Measurements from ENCODE around the gene MACIR. TPM values are rescaled to one million over a fixed set of nuclear protein-coding genes. Genes with fewer than 3 reads are reported as not detected.

The MACIR gene
- total RNA-seq, 1 donor from 2014 or later = 8.4 TPM

DNA sequence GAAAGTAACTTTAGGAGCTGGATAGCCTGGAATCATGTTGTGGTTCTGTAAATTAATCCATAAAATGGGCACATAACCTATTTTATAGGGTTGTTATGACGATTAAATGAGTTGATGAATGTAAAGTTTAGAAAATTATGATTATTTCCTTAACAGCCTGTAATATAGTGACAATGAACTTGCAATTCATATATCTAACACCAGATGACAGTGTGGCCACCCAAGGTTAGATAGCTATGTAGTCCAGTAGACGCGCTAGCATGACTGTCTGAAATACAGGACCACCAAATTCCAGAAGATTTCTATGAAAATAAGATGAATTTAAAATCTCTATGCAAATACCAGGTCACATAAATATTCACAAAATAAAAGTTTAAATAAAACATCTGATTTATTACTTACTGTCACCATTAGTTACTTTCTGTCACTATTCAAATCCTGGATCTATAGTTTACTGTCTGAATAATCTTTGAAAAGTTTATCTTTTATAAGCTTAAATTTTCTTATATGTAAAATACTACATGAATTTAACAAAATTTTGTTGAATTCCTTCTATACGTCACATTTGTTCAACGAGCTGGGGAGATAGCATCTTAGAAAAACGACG, 26.1 kb upstream of the MACIR start:
- H3K4me3 Mint-ChIP-seq (ENCODE audit: unreplicated experiment) = no peak overlapping the region
- peaks cover 2% of the 10 kb centered on the region for H3K36me3 Mint-ChIP-seq (ENCODE audit: unreplicated experiment)
- H3K27me3 Mint-ChIP-seq (ENCODE audit: unreplicated experiment) = no peaks in the 10 kb centered on the region
- DNase-seq (ENCODE audit: extremely low spot score, unreplicated experiment) = no peak
- peak; percentile 71 for TF ChIP-seq CTCF (IDR thresholded peaks at IDR 0.05)
- no peak overlapping the region for H3K27ac Mint-ChIP-seq (ENCODE audit: unreplicated experiment)
- H3K9me3 Mint-ChIP-seq (ENCODE audit: unreplicated experiment) = peaks cover 9% of the 10 kb centered on the region
- H3K4me1 Mint-ChIP-seq (ENCODE audit: unreplicated experiment) = peaks cover 5% of the 10 kb centered on the region

GRCh38 chr5:103234239-103234975, 24.2 kb upstream of the MACIR start:
- no peak overlapping the region for H3K27ac Mint-ChIP-seq (ENCODE audit: unreplicated experiment)
- no peak for DNase-seq (ENCODE audit: extremely low spot score, unreplicated experiment)
- peaks cover 7% of the 10 kb centered on the region for H3K9me3 Mint-ChIP-seq (ENCODE audit: unreplicated experiment)
- peaks cover 5% of the 10 kb centered on the region for H3K4me1 Mint-ChIP-seq (ENCODE audit: unreplicated experiment)
- no peak for TF ChIP-seq CTCF (IDR thresholded peaks at IDR 0.05)
- no peaks in the 10 kb centered on the region for H3K36me3 Mint-ChIP-seq (ENCODE audit: unreplicated experiment)
- no peak overlapping the region for H3K4me3 Mint-ChIP-seq (ENCODE audit: unreplicated experiment)
- no peaks in the 10 kb centered on the region for H3K27me3 Mint-ChIP-seq (ENCODE audit: unreplicated experiment)

DNA sequence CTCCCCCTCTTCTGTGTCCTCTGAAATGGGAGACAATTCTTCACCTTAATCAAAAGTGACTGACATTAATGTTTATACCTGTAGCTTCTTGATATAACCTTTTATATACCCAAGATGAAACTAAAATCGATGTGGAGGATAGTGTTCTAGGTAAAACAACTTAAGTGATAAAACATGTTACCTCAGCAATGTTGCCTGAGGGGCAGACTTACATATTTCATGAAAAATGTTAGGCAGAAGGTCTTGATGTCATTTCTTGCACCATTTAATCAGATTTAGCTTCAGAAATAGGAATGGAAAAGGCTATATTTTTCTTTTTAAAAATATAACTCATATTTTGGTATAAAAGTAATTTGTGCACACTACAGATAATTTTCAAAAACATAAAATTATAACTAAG, 22.7 kb upstream of the MACIR start:
- no peak for TF ChIP-seq CTCF (IDR thresholded peaks at IDR 0.05)
- H3K4me3 Mint-ChIP-seq (ENCODE audit: unreplicated experiment) = no peak overlapping the region
- no peaks in the 10 kb centered on the region for H3K36me3 Mint-ChIP-seq (ENCODE audit: unreplicated experiment)
- H3K9me3 Mint-ChIP-seq (ENCODE audit: unreplicated experiment) = peaks cover 13% of the 10 kb centered on the region
- H3K4me1 Mint-ChIP-seq (ENCODE audit: unreplicated experiment) = peaks cover 5% of the 10 kb centered on the region
- no peak for DNase-seq (ENCODE audit: extremely low spot score, unreplicated experiment)
- no peaks in the 10 kb centered on the region for H3K27me3 Mint-ChIP-seq (ENCODE audit: unreplicated experiment)
- no peak overlapping the region for H3K27ac Mint-ChIP-seq (ENCODE audit: unreplicated experiment)

DNA sequence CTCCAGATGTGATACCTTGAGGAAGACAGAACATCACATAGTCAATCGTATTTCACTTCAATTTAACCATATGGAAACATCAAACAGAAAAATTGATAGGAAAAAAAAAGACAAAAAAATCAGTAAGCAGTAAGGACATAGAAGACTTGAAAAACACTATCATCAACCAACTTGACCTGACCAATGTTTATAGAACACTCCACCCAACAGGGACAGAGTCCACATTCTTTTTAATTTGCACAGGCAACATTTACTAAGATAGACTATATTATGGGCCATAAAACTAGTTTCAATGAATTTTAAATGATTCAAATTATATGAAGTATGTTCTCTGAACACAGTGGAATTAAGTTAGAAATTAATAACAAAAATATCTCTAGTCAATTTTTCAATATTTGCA, 20.8 kb upstream of the MACIR start:
- H3K4me1 Mint-ChIP-seq (ENCODE audit: unreplicated experiment) = peaks cover 5% of the 10 kb centered on the region
- no peaks in the 10 kb centered on the region for H3K27me3 Mint-ChIP-seq (ENCODE audit: unreplicated experiment)
- H3K27ac Mint-ChIP-seq (ENCODE audit: unreplicated experiment) = no peak overlapping the region
- TF ChIP-seq CTCF (IDR thresholded peaks at IDR 0.05) = no peak
- H3K36me3 Mint-ChIP-seq (ENCODE audit: unreplicated experiment) = no peaks in the 10 kb centered on the region
- H3K9me3 Mint-ChIP-seq (ENCODE audit: unreplicated experiment) = peaks cover 13% of the 10 kb centered on the region
- H3K4me3 Mint-ChIP-seq (ENCODE audit: unreplicated experiment) = no peak overlapping the region
- DNase-seq (ENCODE audit: extremely low spot score, unreplicated experiment) = no peak

DNA sequence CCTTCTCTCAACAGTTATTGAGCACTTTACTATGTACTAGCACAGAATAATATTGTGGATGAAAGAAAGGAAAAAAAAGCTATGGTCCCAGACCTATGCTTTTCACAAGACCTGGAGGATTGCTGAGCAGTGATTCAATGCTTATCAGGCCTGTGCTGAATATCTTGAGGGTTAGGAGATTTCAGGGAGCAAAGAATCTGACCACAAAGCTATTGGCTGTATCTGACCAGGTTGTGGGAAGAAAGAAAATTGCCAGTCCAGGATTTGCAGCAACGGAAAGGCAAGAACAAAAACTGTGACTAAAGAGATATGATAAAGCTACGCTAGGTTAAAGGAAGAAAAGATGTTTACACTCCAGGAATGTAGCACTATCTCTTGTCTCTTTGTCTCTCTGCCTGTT, 14.9 kb upstream of the MACIR start:
- no peak for TF ChIP-seq CTCF (IDR thresholded peaks at IDR 0.05)
- Mint-ChIP-seq H3K4me1 (ENCODE audit: unreplicated experiment) (no peaks in the 10 kb centered on the region), H3K27me3 (ENCODE audit: unreplicated experiment) (no peaks in the 10 kb centered on the region), H3K4me3 (ENCODE audit: unreplicated experiment) (no peak overlapping the region), H3K9me3 (ENCODE audit: unreplicated experiment) (peaks cover 13% of the 10 kb centered on the region), H3K27ac (ENCODE audit: unreplicated experiment) (no peak overlapping the region), H3K36me3 (ENCODE audit: unreplicated experiment) (no peaks in the 10 kb centered on the region)
- DNase-seq (ENCODE audit: extremely low spot score, unreplicated experiment) = no peak
